HG02884 (cell line): ENCODE results near the gene RANBP1.

Source experiments
- ATAC-seq: cut with Tn5 transposase; IDR thresholded peaks from one replicate; pipeline ENCODE4 v1.9.1; 2021; ENCODE audit warnings: mild to moderate bottlenecking, moderate library complexity; ENCODE audit not compliant: unreplicated experiment

Gene RANBP1

GRCh38 chr22:20087319-20088262 lies 28.3 kb upstream of the RANBP1 start:
- no peak for ATAC-seq

GRCh38 chr22:20088263-20088648 lies 27.6 kb upstream of the RANBP1 start:
- no peak for ATAC-seq

- ATAC-seq = no peak
Observed at GRCh38 chr22:20089226-20089976, 26.5 kb upstream of the RANBP1 start.

GRCh38 chr22:20089977-20090729 lies 25.8 kb upstream of the RANBP1 start:
- no peak for ATAC-seq

- ATAC-seq = no peak
Observed at GRCh38 chr22:20090730-20091240, 25.1 kb upstream of the RANBP1 start.

- no peak for ATAC-seq
Observed at GRCh38 chr22:20091690-20092476, 24.0 kb upstream of the RANBP1 start.

- ATAC-seq = no peak
Observed at GRCh38 chr22:20092477-20092854, 23.4 kb upstream of the RANBP1 start.

- no peak for ATAC-seq
Observed at GRCh38 chr22:20093418-20094196, 22.3 kb upstream of the RANBP1 start.

- no peak for ATAC-seq
Observed at GRCh38 chr22:20094197-20094807, 21.6 kb upstream of the RANBP1 start.

GRCh38 chr22:20095521-20095920 lies 20.4 kb upstream of the RANBP1 start:
- ATAC-seq = no peak

GRCh38 chr22:20096574-20097420 lies 19.1 kb upstream of the RANBP1 start:
- no peak for ATAC-seq

GRCh38 chr22:20099099-20099711 lies 16.7 kb upstream of the RANBP1 start:
- ATAC-seq = no peak

- ATAC-seq = no peak
Observed at GRCh38 chr22:20101638-20102037, 14.3 kb upstream of the RANBP1 start.

- no peak for ATAC-seq
Observed at GRCh38 chr22:20102203-20102780, 13.6 kb upstream of the RANBP1 start.

- ATAC-seq = no peak
Observed at GRCh38 chr22:20105456-20106204, 10.3 kb upstream of the RANBP1 start.

GRCh38 chr22:20106205-20106848 lies 9.6 kb upstream of the RANBP1 start:
- no peak for ATAC-seq
